ENCODE measurements around the gene ZNF565.
"Not testable (repeated sequence)": the region's sequence is repeated elsewhere in the genome, so short reads cannot be mapped to it uniquely, and the experiment has no call there.

ZNF565 gene

GRCh38 chr19:36150586-36150985, 63.9 kb downstream of the ZNF565 start:
- DNase-seq (ENCODE audit: low spot score) = no peak

- no peak for DNase-seq (ENCODE audit: low spot score)
Measured at GRCh38 chr19:36149673-36150406, 64.6 kb downstream of the ZNF565 start.

- no peak for DNase-seq (ENCODE audit: low spot score)
Measured at GRCh38 chr19:36144624-36145023, 69.8 kb downstream of the ZNF565 start.

GRCh38 chr19:36142496-36142895, 72.0 kb downstream of the ZNF565 start:
- no peak for DNase-seq (ENCODE audit: low spot score)

- no peak for DNase-seq (ENCODE audit: low spot score)
Measured at GRCh38 chr19:36142046-36142445, 72.4 kb downstream of the ZNF565 start.

- peak; percentile 96 for DNase-seq (ENCODE audit: low spot score)
Measured at GRCh38 chr19:36141039-36141927, 73.2 kb downstream of the ZNF565 start.

GRCh38 chr19:36140304-36141038, 74.0 kb downstream of the ZNF565 start:
- peak; percentile 40 for DNase-seq (ENCODE audit: low spot score)

- peak; percentile 99 for DNase-seq (ENCODE audit: low spot score)
Measured at GRCh38 chr19:36139473-36140303, 74.8 kb downstream of the ZNF565 start, which contains the start of gene CAPNS1. CAPNS1 (plus strand) TSS chr19:36140066; CDS start chr19:36141012, 946 bp downstream.

GRCh38 chr19:36139120-36139472, 75.4 kb downstream of the ZNF565 start:
- DNase-seq (ENCODE audit: low spot score) = no peak

- DNase-seq (ENCODE audit: low spot score) = peak; percentile 81
Measured at GRCh38 chr19:36136964-36137686, 77.3 kb downstream of the ZNF565 start.

- DNase-seq (ENCODE audit: low spot score) = not testable (repeated sequence)
Measured at GRCh38 chr19:36134867-36135266, 79.6 kb downstream of the ZNF565 start.

Measured in AG08395 (cell line).